PFSK-1 (cell line): ENCODE data around the gene RABEPK.

Source experiments
- FOXP2 ChIP-seq: optimal IDR thresholded peaks from 2 replicates; pipeline ENCODE3; 2011; ENCODE audit warnings: borderline replicate concordance, control low read depth, inconsistent platforms; ENCODE audit not compliant: insufficient read depth; ENCODE audit errors: extremely low read length, extremely low read depth
- POLR2AphosphoS5 ChIP-seq: IDR thresholded peaks from 2 replicates; pipeline ENCODE4 v1.6.1; 2012; ENCODE audit warnings: low read depth, mild to moderate bottlenecking, control low read depth, low read length, moderate library complexity
- SIN3A ChIP-seq: IDR thresholded peaks from 2 replicates; pipeline ENCODE4 v1.6.1; 2012; ENCODE audit warnings: mild to moderate bottlenecking, low read length, moderate library complexity, borderline replicate concordance; ENCODE audit not compliant: insufficient read depth
- TAF1 ChIP-seq: IDR thresholded peaks from 2 replicates; pipeline ENCODE4 v1.6.1; 2012; ENCODE audit warnings: low read length, control low read depth, borderline replicate concordance; ENCODE audit not compliant: insufficient read depth
- TF ChIP-seq, protein P1 (sequence below), 2 experiments: IDR thresholded peaks; 2 replicates each; pipeline versions ENCODE4 v1.6.1 to v1.8.0; 2011 to 2012; ENCODE audit warnings: low read depth in 2 of 2, low read length in 2 of 2, control low read depth in 1 of 2, inconsistent platforms in 1 of 2, mild to moderate bottlenecking in 1 of 2, moderate library complexity in 1 of 2; ENCODE audit not compliant: insufficient read depth in 1 of 2

DNA sequence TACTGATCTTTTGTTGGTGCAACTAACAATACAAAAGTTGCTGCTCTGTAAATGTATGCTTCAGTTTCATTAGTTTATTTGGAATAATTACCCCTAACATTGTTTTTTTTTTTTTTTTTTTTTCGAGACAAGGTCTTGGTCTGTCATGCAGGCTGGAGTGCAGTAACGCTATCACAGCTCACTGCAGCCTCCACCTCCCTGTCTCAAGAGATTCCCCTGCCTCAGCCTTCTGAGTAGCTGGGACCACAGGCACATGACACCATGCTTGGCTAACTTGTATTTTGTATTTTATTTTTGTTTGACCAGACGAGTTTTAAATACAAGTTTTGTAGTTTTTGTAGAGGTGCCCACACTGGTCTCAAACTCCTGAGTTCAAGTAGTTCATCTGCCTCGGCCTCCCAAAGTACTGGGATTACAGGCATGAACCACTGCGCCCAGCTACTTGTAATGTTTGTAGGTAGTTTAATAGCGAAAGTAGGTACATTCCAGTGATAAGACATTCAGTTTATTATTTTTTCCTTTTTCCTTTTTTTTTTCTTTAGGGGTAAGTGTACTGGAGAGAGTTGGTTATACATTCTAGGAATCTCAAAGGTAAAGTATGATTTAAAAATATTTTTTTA is 68.2 kb downstream of the RABEPK start:
- TF ChIP-seq TAF1 (no peak), POLR2AphosphoS5 (no peak), FOXP2 (no peak), SIN3A (no peak)
- TF ChIP-seq, protein P1, sequence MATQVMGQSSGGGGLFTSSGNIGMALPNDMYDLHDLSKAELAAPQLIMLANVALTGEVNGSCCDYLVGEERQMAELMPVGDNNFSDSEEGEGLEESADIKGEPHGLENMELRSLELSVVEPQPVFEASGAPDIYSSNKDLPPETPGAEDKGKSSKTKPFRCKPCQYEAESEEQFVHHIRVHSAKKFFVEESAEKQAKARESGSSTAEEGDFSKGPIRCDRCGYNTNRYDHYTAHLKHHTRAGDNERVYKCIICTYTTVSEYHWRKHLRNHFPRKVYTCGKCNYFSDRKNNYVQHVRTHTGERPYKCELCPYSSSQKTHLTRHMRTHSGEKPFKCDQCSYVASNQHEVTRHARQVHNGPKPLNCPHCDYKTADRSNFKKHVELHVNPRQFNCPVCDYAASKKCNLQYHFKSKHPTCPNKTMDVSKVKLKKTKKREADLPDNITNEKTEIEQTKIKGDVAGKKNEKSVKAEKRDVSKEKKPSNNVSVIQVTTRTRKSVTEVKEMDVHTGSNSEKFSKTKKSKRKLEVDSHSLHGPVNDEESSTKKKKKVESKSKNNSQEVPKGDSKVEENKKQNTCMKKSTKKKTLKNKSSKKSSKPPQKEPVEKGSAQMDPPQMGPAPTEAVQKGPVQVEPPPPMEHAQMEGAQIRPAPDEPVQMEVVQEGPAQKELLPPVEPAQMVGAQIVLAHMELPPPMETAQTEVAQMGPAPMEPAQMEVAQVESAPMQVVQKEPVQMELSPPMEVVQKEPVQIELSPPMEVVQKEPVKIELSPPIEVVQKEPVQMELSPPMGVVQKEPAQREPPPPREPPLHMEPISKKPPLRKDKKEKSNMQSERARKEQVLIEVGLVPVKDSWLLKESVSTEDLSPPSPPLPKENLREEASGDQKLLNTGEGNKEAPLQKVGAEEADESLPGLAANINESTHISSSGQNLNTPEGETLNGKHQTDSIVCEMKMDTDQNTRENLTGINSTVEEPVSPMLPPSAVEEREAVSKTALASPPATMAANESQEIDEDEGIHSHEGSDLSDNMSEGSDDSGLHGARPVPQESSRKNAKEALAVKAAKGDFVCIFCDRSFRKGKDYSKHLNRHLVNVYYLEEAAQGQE (IDR thresholded peaks at IDR 0.05; ENCODE audit: insufficient read depth in 1 of 2, low read depth in 2 of 2, low read length in 2 of 2): no peak
